ENCODE results near the gene VAX1. TPM values are rescaled to one million over a fixed set of nuclear protein-coding genes. Genes with fewer than 3 reads are reported as not detected.

The VAX1 gene
- total and polyA plus RNA-seq, 2 donors (not counting 3 experiments of a cell fraction or from before 2014, with no cell fraction given): not detected

Small RNA genes lying within 50 kb of the gene (microRNA-seq; reads per million reads assigned to microRNA genes)
- gene MIR3663 (ENCODE audit: borderline number of aligned reads, borderline replicate concordance): not detected

Small RNA genes lying within 50 kb of the gene (small RNA-seq; reads per million reads assigned to genes)
- gene MIR3663 (ENCODE audit: insufficient read depth, insufficient read length, low read depth, low replicate concordance): not detected

Other genes starting within 250 kb of the VAX1 start
- gene SHTN1, start 133.1 kb downstream of the VAX1 start, total RNA-seq: 29.7 and 36.5 TPM in 2 replicates
- 4.0 and 4.8 TPM in 2 replicates for gene SHTN1, start 133.1 kb downstream of the VAX1 start, polyA plus RNA-seq
- gene KCNK18, start 59.2 kb upstream of the VAX1 start, total RNA-seq: not detected in 2 replicates
- not detected in 2 replicates for gene KCNK18, start 59.2 kb upstream of the VAX1 start, polyA plus RNA-seq
- gene SLC18A2, start 102.8 kb upstream of the VAX1 start, total RNA-seq: not detected in 2 replicates
- not detected in 2 replicates for gene SLC18A2, start 102.8 kb upstream of the VAX1 start, polyA plus RNA-seq
- 21.9 and 22.6 TPM in 2 replicates for gene PDZD8, start 237.2 kb upstream of the VAX1 start, total RNA-seq
- gene PDZD8, start 237.2 kb upstream of the VAX1 start, polyA plus RNA-seq: 3.8 and 5.9 TPM in 2 replicates